ENCODE measurements around the gene PRSS22. TPM values are rescaled to one million over a fixed set of nuclear protein-coding genes. Genes with fewer than 3 reads are reported as not detected.

The PRSS22 gene
- total RNA-seq, 2 experiments from 2014 or later: not detected

GRCh38 chr16:2842340-2843000 is 15.5 kb downstream of the PRSS22 start:
- H3K36me3 ChIP-seq (ENCODE audit: insufficient read depth, low read length): no peaks in the 10 kb centered on the region
- no peaks in the 10 kb centered on the region for H3K79me2 ChIP-seq (ENCODE audit: insufficient read depth, low read depth, low read length)
- ChIA-PET POLR2A (no interaction called here), CTCF (ENCODE audit: unreplicated experiment) (no interaction called here)
- intact Hi-C loops (cut with micrococcal nuclease; ENCODE audit: unreplicated experiment): no loop called here
- H3K27ac ChIP-seq (ENCODE audit: low read depth, low read length, poor library complexity, severe bottlenecking): no peak overlapping the region
- no peaks in the 10 kb centered on the region for H4K20me1 ChIP-seq (ENCODE audit: insufficient read depth, low read length)
- BruUV-seq (replicated peaks): no TSS peak
- H3K4me1 ChIP-seq (ENCODE audit: insufficient read depth, low read length, poor library complexity, severe bottlenecking): no peaks in the 10 kb centered on the region
- H3K9me3 ChIP-seq (ENCODE audit: low read length): no peaks in the 10 kb centered on the region
- H3K4me2 ChIP-seq (ENCODE audit: low read length): no peak overlapping the region
- no peak overlapping the region for H3K4me3 ChIP-seq (ENCODE audit: low read depth, low read length, poor library complexity, severe bottlenecking)
- DNase-seq (ENCODE audit: low spot score): peak; percentile 50
- TF ChIP-seq EZH2phosphoT487 (IDR thresholded peaks at IDR 0.05; ENCODE audit: borderline replicate concordance, low read depth, low read length) (no peak), CTCF (conservative IDR thresholded peaks at IDR 0.05; ENCODE audit: low read length) (peak; percentile 77)
- H3K9me2 ChIP-seq (ENCODE audit: insufficient read depth, low read length): no peaks in the 10 kb centered on the region
- no peak overlapping the region for H2AFZ ChIP-seq (ENCODE audit: low read length)

GRCh38 chr16:2841606-2842339 is 16.2 kb downstream of the PRSS22 start:
- Histone ChIP-seq H3K36me3 (ENCODE audit: insufficient read depth, low read length) (no peaks in the 10 kb centered on the region), H4K20me1 (ENCODE audit: insufficient read depth, low read length) (no peaks in the 10 kb centered on the region), H3K4me1 (ENCODE audit: insufficient read depth, low read length, poor library complexity, severe bottlenecking) (no peaks in the 10 kb centered on the region), H2AFZ (ENCODE audit: low read length) (no peak overlapping the region), H3K4me3 (ENCODE audit: low read depth, low read length, poor library complexity, severe bottlenecking) (no peak overlapping the region), H3K9me2 (ENCODE audit: insufficient read depth, low read length) (no peaks in the 10 kb centered on the region), H3K79me2 (ENCODE audit: insufficient read depth, low read depth, low read length) (no peaks in the 10 kb centered on the region), H3K4me2 (ENCODE audit: low read length) (no peak overlapping the region), H3K27ac (ENCODE audit: low read depth, low read length, poor library complexity, severe bottlenecking) (no peak overlapping the region), H3K9me3 (ENCODE audit: low read length) (no peaks in the 10 kb centered on the region)
- ChIA-PET CTCF (ENCODE audit: unreplicated experiment) (no interaction called here), POLR2A (no interaction called here)
- TF ChIP-seq EZH2phosphoT487 (IDR thresholded peaks at IDR 0.05; ENCODE audit: borderline replicate concordance, low read depth, low read length) (no peak), CTCF (conservative IDR thresholded peaks at IDR 0.05; ENCODE audit: low read length) (no peak)
- no peak for DNase-seq (ENCODE audit: low spot score)
- intact Hi-C loops (cut with micrococcal nuclease; ENCODE audit: unreplicated experiment): no loop called here
- no TSS peak for BruUV-seq (replicated peaks)

GRCh38 chr16:2840914-2841313 is 17.1 kb downstream of the PRSS22 start:
- Histone ChIP-seq H3K4me1 (ENCODE audit: insufficient read depth, low read length, poor library complexity, severe bottlenecking) (no peaks in the 10 kb centered on the region), H4K20me1 (ENCODE audit: insufficient read depth, low read length) (no peaks in the 10 kb centered on the region), H3K4me3 (ENCODE audit: low read depth, low read length, poor library complexity, severe bottlenecking) (no peak overlapping the region), H3K79me2 (ENCODE audit: insufficient read depth, low read depth, low read length) (no peaks in the 10 kb centered on the region), H3K9me3 (ENCODE audit: low read length) (no peaks in the 10 kb centered on the region), H3K9me2 (ENCODE audit: insufficient read depth, low read length) (no peaks in the 10 kb centered on the region), H3K27ac (ENCODE audit: low read depth, low read length, poor library complexity, severe bottlenecking) (no peak overlapping the region), H3K36me3 (ENCODE audit: insufficient read depth, low read length) (no peaks in the 10 kb centered on the region), H3K4me2 (ENCODE audit: low read length) (no peak overlapping the region), H2AFZ (ENCODE audit: low read length) (no peak overlapping the region)
- TF ChIP-seq EZH2phosphoT487 (IDR thresholded peaks at IDR 0.05; ENCODE audit: borderline replicate concordance, low read depth, low read length): no peak
- TF ChIP-seq CTCF (conservative IDR thresholded peaks at IDR 0.05; ENCODE audit: low read length): no peak
- no TSS peak for BruUV-seq (replicated peaks)
- intact Hi-C loops (cut with micrococcal nuclease; ENCODE audit: unreplicated experiment): no loop called here
- no peak for DNase-seq (ENCODE audit: low spot score)
- ChIA-PET CTCF (ENCODE audit: unreplicated experiment) (no interaction called here), POLR2A (no interaction called here)
